Prostate gland (tissue), 2 donors: ENCODE results near the gene GP2.

ENCODE experiments used
- CTCF ChIP-seq, 4 experiments: fragments of 200-600 bp in 2 of 4; fragments of 450-650 bp in 2 of 4; sonication (generic) in 2 of 4; IDR thresholded peaks; 1 replicate in 3 of 4; 2 replicates in 1 of 4; pipeline ENCODE4 v1.5.1; 2016 to 2019; ENCODE audit warnings: antibody characterized with exemption in 4 of 4, mild to moderate bottlenecking in 2 of 4, moderate library complexity in 2 of 4
- POLR2A ChIP-seq: fragments of 450-650 bp; IDR thresholded peaks from one replicate; pipeline ENCODE4 v1.6.1; 2016; ENCODE audit warnings: antibody characterized with exemption, mild to moderate bottlenecking
- POLR2AphosphoS5 ChIP-seq: sonication (generic); formaldehyde crosslinking; IDR thresholded peaks from one replicate; pipeline ENCODE4 v1.6.1; 2017; ENCODE audit warnings: antibody characterized with exemption

DNA sequence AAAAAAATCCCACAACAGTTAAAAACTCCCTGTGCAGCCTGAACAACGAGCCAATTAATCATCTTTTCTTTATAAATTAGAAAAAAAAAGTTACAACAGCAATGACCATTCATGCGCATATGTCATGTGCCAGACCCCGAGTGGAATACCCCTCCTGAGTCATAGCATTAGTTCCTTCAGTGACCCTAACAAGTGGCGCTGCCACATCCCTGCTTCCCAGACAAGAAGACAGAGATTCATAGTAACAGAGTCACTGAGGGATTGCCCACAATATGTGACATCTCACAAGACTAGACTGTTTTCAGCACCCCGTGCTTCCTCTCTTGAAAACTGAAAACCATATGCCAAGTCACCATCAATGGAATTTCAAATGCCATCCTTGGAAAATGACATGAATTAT lies 17.3 kb upstream of the GP2 start:
- TF ChIP-seq CTCF (IDR thresholded peaks at IDR 0.05) (no peak), POLR2A (no peak), POLR2AphosphoS5 (no peak)
